Peyer's patch (tissue), 4 donors: Measurements from ENCODE around the gene CD55.

Experiments used
- POLR2A ChIP-seq, 2 donors: fragments of 450-650 bp; IDR thresholded peaks; one replicate each; pipeline ENCODE4 v1.5.1; 2017; ENCODE audit warnings: antibody characterized with exemption in 2 of 2, mild to moderate bottlenecking in 2 of 2, moderate library complexity in 2 of 2
- TF ChIP-seq, protein P1 (sequence below), 6 experiments: fragments of 450-650 bp in 4 of 6; fragments of 200-600 bp in 2 of 6; sonication (generic) in 1 of 6; IDR thresholded peaks; one replicate each; pipeline ENCODE4 v1.5.1; 2017 to 2019; ENCODE audit warnings: antibody characterized with exemption in 6 of 6, mild to moderate bottlenecking in 3 of 6, moderate library complexity in 1 of 6

DNA sequence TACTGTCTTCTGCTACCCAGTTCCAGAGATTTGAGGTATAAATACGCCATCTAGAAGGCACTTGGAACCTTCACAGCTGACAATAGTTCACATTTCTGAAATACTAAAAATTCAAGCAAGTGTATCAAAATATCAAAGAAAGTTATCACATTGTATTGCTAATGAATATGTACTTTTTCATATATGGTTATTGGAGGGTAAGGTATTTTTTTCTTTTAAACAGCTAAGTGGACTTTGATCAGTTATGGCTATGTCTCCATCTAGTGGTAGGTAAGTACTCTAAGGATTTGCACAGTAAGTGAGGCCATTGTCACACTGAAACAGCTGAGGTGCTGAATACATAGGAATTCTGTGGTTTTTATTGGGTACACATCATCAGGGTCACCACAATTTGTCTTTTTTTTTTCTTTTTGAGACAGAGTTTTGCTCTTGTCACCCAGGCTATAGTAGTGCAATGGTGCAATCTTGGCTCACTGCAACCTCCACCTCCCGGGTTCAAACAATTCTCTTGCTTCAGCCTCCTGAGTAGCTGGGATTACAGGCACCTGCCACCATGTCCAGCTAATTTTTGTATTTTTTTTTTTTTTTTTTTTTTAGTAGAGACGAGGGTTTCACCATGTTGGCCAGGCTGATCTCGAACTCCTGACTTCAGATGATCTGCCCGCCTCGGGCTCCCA lies 83.5 kb downstream of the CD55 start:
- TF ChIP-seq, protein P1, sequence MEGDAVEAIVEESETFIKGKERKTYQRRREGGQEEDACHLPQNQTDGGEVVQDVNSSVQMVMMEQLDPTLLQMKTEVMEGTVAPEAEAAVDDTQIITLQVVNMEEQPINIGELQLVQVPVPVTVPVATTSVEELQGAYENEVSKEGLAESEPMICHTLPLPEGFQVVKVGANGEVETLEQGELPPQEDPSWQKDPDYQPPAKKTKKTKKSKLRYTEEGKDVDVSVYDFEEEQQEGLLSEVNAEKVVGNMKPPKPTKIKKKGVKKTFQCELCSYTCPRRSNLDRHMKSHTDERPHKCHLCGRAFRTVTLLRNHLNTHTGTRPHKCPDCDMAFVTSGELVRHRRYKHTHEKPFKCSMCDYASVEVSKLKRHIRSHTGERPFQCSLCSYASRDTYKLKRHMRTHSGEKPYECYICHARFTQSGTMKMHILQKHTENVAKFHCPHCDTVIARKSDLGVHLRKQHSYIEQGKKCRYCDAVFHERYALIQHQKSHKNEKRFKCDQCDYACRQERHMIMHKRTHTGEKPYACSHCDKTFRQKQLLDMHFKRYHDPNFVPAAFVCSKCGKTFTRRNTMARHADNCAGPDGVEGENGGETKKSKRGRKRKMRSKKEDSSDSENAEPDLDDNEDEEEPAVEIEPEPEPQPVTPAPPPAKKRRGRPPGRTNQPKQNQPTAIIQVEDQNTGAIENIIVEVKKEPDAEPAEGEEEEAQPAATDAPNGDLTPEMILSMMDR (IDR thresholded peaks at IDR 0.05) = peak; percentile 43 to 92 (median 84)
- no peak for TF ChIP-seq POLR2A (IDR thresholded peaks at IDR 0.05)
